Upper lobe of left lung (tissue), 4 donors: ENCODE results near the gene C17orf75.

ENCODE experiments used
- EP300 ChIP-seq, 4 donors: sonication (generic); formaldehyde crosslinking; IDR thresholded peaks; one replicate each; pipeline ENCODE4 v1.5.1; 2017; ENCODE audit warnings: antibody characterized with exemption in 4 of 4, control low read depth in 2 of 4
- POLR2A ChIP-seq, 4 donors: fragments of 450-650 bp; IDR thresholded peaks; one replicate each; pipeline ENCODE4 v1.5.1; 2016 to 2017; ENCODE audit warnings: antibody characterized with exemption in 4 of 4, mild to moderate bottlenecking in 2 of 4
- POLR2AphosphoS5 ChIP-seq, 2 donors: sonication (generic); formaldehyde crosslinking; IDR thresholded peaks; one replicate each; pipeline ENCODE4 v1.5.1; 2017; ENCODE audit warnings: antibody characterized with exemption in 2 of 2
- TF ChIP-seq, protein P1 (sequence below), 6 experiments: fragments of 450-650 bp in 4 of 6; fragments of 200-600 bp in 2 of 6; sonication (generic) in 2 of 6; IDR thresholded peaks; one replicate each; pipeline ENCODE4 v1.5.1; 2016 to 2019; ENCODE audit warnings: antibody characterized with exemption in 6 of 6

DNA sequence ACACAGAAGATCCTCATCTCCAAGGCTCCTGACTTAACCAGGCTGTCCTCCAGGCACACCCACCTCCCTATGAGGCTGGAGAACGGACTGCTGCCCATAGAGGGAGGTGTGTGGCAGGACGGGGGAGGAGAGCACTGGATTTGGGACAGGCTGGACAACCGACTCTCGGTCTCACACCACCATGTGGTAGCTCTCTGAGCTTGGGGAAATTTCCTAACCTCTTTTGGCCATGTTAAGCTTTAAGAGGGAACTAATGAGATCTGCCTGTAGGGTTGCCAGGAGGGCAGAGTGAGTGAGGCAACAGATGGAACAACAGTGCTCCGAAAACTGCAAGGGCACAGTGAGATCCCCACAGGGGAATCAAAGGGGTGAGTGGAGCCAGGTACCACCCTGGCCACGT lies 43.7 kb downstream of the C17orf75 start:
- TF ChIP-seq, protein P1, sequence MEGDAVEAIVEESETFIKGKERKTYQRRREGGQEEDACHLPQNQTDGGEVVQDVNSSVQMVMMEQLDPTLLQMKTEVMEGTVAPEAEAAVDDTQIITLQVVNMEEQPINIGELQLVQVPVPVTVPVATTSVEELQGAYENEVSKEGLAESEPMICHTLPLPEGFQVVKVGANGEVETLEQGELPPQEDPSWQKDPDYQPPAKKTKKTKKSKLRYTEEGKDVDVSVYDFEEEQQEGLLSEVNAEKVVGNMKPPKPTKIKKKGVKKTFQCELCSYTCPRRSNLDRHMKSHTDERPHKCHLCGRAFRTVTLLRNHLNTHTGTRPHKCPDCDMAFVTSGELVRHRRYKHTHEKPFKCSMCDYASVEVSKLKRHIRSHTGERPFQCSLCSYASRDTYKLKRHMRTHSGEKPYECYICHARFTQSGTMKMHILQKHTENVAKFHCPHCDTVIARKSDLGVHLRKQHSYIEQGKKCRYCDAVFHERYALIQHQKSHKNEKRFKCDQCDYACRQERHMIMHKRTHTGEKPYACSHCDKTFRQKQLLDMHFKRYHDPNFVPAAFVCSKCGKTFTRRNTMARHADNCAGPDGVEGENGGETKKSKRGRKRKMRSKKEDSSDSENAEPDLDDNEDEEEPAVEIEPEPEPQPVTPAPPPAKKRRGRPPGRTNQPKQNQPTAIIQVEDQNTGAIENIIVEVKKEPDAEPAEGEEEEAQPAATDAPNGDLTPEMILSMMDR (IDR thresholded peaks at IDR 0.05): no peak
- no peak for TF ChIP-seq POLR2A (IDR thresholded peaks at IDR 0.05)
- no peak for TF ChIP-seq EP300 (IDR thresholded peaks at IDR 0.05)
- no peak for TF ChIP-seq POLR2AphosphoS5 (IDR thresholded peaks at IDR 0.05)
